Dermis microvascular lymphatic vessel endothelial cell (primary cell): ENCODE measurements around the gene UPK3BL1. TPM values are rescaled to one million over a fixed set of nuclear protein-coding genes. Genes with fewer than 3 reads are reported as not detected.
"Not testable (repeated sequence)": the region's sequence is repeated elsewhere in the genome, so short reads cannot be mapped to it uniquely, and the experiment has no call there.

ENCODE experiments used
- DNase-seq, 2 donors: peaks; one replicate each; pipeline versions ENCODE4 v3.0.0 to v3.0.0-alpha.2; 2010; ENCODE audit warnings: low read depth in 2 of 2
- total RNA-seq: library from RNA; depleted of rRNA; stranded (reverse); fragments of >200 nt; gene quantifications from 2 replicates; pipeline ENCODE4 v1.2.1, GENCODE V29; 2014

Gene UPK3BL1
- total RNA-seq = 2.4 and 8.9 TPM in 2 replicates

GRCh38 chr7:102642691-102643090 is at the start of gene UPK3BL1:
Gene UPK3BL1, minus strand, starts transcription at chr7:102642791. Its CDS starts 50 bp downstream, at chr7:102642741.
- not testable (repeated sequence) for DNase-seq

GRCh38 chr7:102690602-102691001 is 48.0 kb upstream of the UPK3BL1 start:
- not testable (repeated sequence) for DNase-seq

DNA sequence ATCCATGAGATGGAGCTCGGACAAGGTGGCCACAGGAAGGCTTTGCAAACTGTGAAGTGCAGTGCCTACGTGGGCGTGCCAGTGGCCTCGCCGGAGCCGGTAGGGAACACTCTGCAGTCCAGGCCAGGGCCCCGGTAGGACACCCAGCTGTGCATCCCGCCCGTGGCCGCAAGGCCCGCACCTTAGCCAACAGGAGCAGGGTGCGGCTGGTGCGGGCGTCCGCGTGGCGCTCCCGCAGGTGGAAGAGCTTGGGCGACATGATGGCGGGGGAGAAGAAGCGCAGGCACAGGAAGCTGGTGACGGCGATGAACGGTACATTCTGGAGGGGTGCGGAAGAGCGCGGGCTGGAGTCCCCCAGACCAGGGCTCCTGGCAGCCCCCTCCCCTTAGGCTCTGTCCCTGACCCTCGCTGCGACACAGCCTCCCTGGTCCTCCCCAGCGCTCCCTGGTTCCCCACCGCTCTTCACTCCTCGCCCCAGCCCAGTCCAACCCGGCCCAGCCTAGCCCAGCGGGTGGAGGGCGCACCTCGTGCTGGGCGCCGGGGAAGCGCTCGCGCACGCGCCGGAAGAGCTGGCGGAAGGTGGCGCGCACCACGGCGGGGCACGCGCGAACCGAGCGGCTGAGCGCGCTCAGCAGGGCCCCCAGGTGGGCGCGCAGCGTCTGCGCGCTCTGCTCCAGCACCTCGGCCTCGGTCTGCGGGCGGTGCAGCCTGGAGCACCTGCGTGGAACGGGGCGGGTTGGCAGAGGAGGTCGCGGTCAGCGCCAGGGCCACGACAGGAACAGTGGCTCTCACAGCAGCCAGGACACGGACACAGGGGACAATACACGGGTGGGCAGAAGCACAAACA is 47.1 kb upstream of the UPK3BL1 start:
- not testable (repeated sequence) for DNase-seq

GRCh38 chr7:102688299-102689036 is 45.9 kb upstream of the UPK3BL1 start:
- DNase-seq = not testable (repeated sequence)

GRCh38 chr7:102682560-102682959 is 40.0 kb upstream of the UPK3BL1 start:
- not testable (repeated sequence) for DNase-seq

GRCh38 chr7:102680780-102681179 is 38.2 kb upstream of the UPK3BL1 start:
- DNase-seq = not testable (repeated sequence)

GRCh38 chr7:102675545-102675944 is 33.0 kb upstream of the UPK3BL1 start:
- not testable (repeated sequence) for DNase-seq

DNA sequence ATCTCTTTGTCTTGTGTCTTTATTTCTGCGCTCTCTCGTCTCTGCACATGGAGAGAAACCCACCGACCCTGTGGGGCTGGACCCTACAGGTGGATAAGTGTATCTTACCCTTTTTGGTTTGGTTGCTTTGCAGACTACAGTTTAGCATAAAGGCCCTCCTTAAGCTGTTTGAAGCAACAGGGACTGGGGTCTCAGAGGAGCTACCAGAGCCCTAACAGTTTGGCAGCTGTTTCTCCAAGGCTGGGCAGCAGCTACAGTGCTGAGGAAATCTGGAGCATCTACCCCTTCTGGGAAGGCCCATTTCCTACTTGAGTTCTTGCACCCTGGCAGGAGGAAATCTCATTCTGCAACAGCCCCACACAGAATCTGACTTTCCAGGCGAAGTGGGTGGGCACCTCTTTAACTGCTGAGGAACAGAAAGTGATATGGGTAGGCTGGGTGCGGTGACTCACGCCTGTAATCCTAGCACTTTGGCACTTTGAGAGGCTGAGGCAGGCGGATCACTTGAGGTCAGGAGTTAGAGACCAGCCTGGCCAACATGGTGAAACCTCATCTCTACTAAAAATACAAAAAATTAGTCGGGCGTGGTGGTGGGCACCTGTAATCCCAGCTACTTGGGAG is 31.0 kb upstream of the UPK3BL1 start:
- DNase-seq = not testable (repeated sequence)

GRCh38 chr7:102671956-102672307 is 29.3 kb upstream of the UPK3BL1 start:
- not testable (repeated sequence) for DNase-seq

DNA sequence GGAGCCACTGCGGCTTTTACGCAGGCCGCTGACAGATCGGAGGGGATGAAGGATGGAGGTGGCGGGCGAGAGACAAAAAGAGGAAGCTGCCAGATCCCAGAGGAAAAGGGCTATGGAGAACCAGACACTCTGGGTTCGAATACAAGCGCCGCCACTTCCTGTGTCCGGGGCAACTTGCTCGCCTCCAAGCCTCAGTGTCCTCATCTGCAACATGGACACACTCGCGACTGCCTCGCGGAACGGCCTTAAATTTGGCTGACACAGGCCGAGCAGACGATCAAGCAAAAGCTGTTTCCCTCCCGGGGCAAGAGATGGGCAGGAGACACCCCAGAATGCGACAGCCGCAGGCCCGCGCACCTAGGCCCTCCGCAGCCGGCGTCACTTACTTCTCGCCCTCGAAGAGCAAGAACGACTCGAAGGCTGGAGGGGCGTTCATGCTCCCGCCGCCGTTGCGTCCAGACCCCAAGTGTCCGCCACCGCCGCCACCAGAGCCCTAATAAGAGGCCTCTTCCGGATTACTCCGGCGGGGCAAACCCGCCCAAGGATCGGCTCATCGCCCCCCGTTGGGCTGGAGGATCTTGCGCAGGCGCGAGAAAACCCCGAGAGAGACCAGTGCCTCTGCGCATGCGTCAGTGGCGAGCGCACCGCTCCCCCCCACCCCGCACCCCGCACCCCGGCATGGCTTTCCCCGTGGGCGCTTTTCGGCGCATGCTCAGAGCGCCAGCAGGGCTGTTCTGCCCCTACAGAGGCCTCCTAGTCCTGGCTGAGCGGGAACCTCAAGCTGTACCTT is 28.8 kb upstream of the UPK3BL1 start, which contains the start of gene POLR2J2:
Gene POLR2J2, minus strand, starts transcription at position 498 of the 790 bp plus-strand sequence. Its CDS starts 62 bp downstream, at position 436.
- peak in 1 of 2 donors; percentile 64 for DNase-seq

DNA sequence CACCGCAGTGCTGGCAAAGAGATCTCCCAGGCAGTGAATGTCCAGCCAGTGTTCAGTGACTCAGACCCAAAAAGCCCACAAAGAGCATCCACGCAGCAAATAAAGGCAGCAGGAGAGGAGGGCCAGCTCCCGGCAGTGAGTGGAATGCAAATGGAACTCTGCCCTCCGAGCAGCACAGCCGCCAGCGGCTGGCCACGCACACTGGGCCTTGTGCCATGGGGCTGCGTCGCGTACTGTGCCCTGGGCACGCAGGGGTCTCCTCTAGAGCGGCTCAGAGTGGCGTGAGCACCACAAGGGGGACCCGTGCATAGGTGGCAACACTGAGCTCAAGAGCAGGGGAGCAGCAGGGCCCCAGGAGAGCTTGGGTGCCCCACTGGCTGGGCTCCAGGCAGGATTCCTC is 24.9 kb upstream of the UPK3BL1 start:
- DNase-seq = not testable (repeated sequence)

- not testable (repeated sequence) for DNase-seq
Measured at GRCh38 chr7:102666850-102667249, 24.3 kb upstream of the UPK3BL1 start.

DNA sequence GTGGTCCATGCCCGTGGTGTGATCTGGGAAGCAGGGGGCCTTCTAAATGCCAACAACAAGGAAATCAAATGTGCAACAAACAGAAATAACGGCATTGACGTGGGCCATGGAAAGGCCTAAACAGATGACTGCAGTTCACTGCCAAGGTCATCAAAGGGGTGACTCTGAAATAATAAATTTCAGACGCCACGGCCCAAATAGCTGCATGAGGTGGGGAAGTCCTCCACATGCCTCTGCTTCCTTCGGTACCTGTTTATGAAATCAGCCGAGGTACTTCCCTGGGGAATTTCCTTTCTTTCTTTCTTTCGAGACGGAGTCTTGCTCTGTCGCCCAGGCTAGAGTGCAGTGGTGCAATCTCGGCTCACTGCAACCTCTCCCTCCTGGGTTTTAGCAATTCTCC is 22.2 kb upstream of the UPK3BL1 start:
- not testable (repeated sequence) for DNase-seq

- not testable (repeated sequence) for DNase-seq
Measured at GRCh38 chr7:102649924-102650323, 7.3 kb upstream of the UPK3BL1 start, which contains the start of gene SPDYE2B. Gene SPDYE2B, plus strand, starts transcription at chr7:102650319. Its CDS starts 2,030 bp downstream, at chr7:102652349.

GRCh38 chr7:102647813-102648212 is 5.2 kb upstream of the UPK3BL1 start:
- not testable (repeated sequence) for DNase-seq

- not testable (repeated sequence) for DNase-seq
Measured at GRCh38 chr7:102643404-102643803, 813 bp upstream of the UPK3BL1 start.

GRCh38 chr7:102638848-102639247 is 3.7 kb downstream of the UPK3BL1 start:
- peak in 1 of 2 donors; percentile 0 for DNase-seq

GRCh38 chr7:102636956-102637355 is 5.6 kb downstream of the UPK3BL1 start:
- not testable (repeated sequence) for DNase-seq

GRCh38 chr7:102635354-102635753 is 7.2 kb downstream of the UPK3BL1 start:
- DNase-seq = not testable (repeated sequence)

DNA sequence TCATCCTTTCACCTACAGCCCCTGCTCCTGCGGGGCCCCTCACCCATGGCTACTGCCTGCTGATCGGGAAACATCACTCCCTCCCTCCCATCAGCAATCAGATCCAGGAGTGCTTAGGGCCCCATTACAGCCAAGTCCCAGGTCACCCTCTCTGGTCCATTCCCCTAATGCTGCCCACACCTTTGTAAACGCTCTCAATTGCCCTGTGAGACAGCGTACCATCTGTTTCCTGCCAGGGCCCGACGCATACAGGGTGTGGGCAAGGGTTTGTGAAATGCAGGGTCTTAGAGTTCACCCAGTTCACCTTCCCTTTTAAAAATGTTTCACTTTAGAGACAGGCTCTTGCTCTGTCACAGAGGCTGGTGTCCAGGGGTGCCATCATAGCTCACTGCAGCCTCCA is 8.3 kb downstream of the UPK3BL1 start:
- DNase-seq = not testable (repeated sequence)

GRCh38 chr7:102630622-102631021 is 12.0 kb downstream of the UPK3BL1 start:
- DNase-seq = not testable (repeated sequence)
